ENCODE measurements around the gene JSRP1.
A peak's percentile ranks its signal among the peaks of the same experiment; 100 is the strongest.

The JSRP1 gene

DNA sequence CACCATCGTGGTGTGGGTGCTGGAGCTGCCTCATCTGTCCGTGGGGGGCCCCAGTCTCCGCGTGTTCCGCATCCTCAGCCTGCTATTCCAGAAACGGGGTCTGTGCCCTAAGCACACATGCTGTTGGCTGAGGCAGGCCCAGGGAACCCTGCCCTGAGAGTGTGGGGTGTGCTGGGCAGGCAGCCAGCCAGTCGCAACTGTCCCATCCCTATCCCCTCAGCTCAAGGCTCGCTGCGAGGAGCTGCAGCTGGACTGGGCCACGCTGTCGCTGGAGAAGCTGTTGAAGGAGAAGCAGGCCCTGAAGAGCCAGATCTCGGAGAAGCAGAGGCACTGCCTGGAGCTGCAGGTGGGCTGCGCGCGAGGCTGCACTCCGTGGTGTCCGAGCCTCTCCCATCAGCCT is 42.0 kb downstream of the JSRP1 start:
- DNase-seq, result no peak

DNA sequence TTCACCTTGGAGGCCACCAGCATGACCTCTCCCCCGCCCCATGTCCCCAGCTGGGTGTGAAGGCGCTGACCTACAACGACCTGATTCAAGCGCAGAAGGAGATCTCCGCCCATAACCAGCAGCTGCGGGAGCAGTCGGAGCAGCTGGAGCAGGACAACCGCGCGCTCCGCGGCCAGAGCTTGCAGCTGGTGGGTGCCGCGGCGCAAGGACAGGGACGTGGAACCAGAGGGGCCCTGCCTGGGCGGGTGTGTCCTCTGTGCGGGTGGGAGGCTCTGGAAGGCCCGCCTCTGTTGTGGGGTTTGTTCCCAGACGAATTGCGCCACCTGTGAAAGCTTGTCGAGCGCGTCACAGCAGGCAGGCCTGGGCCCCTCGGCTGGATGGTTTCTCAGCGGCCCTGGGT is 42.4 kb downstream of the JSRP1 start:
- no peak for DNase-seq

DNA sequence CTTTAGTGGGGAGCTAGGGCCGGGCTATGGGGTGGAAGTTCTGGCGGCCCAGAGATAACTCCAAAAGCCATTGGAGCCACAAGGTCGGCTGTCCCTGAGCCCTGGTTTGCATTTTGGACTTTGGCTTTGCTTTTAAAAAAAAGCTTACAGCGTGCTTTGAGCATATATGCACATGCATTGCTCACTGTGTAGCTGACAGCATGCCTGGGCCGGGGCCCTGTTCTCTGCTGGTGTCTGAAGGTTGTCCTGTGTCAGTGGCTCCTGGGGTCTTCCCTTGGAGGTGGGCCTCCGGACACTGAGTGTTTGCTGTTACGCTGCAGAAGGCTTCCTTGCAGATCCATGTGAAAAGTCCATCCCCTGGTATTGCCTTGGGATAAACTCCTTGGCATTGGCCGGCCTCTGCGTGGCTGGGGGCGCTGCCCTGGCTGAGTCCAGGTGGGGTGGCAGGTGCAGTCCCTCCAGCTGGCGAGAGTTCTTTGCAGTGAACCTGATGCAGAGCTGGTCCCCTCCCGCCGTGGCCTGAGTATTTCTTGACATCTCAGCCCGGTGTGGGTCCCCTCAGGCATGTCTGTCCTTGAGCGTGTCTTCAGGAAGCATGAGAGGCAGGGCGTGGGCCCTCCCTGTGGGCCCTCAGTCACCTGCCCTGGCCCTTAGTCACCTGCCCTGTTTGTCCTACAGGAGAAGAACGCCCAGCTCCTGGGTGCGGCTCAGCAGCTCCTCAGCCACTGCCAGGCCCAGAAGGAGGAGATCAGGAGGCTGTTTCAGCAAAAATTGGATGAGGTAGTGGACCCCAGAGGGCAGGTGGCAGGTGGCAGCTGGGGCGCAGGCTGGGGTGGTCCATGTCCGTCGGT is 43.1 kb downstream of the JSRP1 start:
- no peak for DNase-seq

DNA sequence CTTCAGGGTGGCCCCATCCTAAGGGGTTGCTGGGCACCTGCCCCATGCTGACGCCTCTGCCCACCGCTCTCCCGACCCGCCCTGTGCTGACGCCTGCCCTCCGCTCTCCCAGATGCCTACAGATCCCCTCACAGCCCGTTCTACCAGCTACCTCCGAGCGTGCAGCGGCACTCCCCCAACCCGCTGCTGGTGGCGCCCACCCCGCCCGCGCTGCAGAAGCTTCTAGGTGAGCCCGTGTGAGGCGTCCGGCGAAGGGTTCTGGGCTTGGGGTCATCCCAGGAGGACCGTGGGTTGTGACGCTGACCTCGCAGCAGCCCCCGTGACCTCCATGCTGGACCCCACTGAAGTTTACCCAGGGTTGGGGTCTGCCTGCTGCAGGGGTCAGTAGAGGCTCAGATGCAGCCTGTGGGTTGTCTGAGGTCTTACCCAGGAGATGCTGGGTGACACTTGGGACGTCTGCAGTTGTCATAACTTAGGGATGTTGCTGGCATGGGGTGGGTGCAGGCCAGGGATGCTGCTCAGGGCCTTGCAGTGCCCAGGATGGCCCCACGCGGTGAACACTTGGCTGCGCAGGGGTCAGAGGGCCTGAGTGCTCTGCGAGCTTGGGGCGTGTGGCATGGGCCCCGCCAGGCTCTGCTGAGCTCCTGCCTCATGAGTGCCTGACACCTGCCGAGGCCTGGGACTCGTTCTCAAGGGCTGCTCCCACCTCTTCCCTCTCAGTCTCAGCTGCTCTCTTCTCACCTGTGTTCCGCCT is 45.1 kb downstream of the JSRP1 start:
- DNase-seq, result no peak

DNA sequence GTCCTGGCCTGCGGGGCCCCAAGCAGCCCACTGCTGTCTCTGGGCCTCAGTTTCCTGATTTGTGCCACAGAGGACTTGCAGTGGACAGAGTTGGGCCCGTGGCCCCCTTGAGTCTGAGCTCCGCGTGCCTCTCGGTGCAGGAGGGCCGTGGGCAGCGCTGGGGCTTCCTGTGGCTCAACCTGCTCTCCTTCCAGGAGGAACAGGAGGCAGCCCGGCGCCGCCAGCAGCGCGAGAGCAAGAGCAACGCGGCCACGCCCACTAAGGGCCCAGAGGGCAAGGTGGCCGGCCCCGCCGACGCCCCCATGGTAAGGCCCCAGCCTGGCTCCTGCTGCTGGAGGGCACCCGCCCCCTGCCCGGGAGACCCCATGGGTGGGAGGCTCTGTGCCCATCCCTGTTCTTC is 46.0 kb downstream of the JSRP1 start:
- DNase-seq, result no peak

DNA sequence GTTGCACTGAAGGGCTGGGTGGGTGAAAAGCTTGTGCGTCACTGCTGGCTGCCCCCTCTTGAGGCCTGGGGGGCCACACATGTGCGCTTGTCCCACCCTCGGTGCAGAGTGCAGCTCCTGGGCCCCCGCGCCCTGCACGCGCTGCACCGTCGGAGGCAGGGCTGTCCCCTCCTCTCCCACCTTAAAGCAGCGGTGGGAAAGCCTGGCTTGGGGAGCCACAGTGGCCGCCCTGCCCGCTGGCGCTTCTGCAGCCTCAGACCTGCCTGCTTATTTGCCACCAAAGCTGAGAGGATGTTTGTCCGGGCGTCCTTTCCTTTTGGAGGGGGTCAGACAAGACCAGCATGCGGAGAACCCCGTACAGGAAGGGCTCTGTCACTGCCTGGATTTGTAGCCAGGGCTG is 46.8 kb downstream of the JSRP1 start:
- DNase-seq, result no peak

DNA sequence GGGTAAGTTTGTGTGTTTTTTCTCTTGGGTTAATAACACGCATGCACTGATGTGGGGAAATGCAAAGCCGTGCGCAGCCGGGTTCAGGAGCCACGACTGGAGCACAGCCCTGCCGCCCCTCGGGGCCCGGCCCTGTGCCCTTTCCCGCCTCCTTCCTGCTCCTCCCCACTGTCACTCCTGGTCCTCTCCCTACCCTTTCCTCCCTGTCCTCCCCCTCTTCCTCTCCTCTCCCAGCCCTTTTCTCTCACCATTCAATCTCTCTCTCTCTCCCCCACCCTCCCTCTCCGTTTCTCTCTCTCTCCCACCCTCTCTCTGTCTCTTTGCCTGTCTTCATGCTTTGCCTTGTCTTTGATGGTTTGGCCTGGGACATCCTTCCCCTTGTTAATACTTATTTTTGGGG is 47.2 kb downstream of the JSRP1 start:
- DNase-seq, result no peak

DNA sequence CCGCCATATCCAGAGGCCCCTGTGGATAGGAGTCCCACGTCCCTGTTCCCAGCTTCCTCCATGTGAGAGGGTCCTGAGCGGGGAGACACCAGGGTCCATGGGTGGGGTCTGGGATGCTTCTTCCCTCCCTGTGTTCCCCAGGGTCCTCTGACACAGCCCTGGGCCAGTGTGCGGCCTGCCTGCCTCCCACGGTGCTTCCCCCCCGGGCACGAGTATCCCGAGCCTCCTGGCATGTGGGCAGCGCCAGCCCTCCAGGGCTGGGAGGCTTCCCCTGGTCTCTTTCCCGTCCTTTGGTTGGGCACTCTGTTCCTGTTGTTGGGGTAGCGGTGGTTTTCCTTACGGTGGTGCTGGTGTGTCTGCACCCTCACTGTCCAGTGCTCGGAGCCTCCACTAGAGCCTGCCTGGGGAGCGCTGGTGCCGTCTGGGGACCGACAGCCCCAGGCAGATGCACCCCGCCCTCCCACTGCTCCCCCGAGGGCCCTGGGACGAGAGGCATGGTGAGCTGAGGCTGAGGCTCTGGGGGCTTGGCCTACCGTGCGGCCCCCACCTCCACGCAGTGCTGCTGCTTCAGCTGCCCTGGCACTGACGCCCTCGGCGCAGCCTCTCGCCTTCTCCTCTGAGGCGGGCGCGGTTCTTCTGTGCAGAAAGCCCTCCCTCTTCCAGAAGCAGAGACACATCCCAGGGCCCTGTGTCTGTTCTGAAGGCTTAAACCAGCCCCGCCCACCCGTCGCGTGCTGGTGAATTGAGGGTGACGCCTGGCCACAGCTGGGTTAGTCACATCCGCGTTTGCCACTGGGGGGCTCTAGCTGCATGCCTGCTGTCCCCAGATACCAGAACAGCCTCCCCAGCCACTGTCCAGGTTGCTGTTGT is 48.0 kb downstream of the JSRP1 start:
- peak; percentile 76 for DNase-seq

DNA sequence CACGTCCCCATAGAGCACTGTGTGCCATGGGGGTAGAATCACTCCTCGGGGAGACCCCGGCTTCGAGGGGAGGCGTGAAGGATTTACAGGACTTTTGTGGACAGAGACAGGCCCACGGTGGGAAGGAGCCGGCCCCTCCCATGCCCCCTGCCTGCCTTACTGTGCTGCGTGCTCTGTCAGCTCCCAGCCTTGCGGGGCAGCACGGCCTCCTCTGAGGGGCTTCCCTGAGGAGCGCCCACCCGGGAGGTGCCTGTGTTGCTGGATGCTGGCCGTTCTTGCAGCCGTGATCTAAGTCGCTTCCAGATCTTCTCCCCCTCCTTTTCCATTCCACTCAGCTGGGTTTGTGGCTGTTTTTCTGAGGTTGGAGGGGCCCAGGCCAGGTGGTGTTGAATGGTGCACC is 49.2 kb downstream of the JSRP1 start:
- DNase-seq, result no peak

DNA sequence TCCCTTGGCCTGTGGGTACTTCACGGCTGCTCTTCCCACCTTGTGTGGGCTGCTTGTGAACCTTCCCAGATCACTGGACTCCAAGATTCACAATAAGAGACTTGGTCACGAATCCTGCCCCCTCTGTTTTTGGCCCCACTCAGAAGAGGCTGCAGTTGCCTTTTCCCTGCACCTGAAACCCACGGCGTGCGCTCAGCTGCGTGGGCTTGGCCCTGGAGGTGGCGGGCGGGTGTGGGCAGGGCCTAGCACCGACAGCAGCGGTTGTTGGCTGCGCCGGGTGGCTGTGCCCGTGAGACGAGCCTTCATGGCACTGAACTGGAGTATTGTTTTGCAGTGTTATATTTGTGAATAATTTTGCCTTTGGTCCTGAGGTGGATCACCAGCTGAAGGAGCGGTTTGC is 53.9 kb downstream of the JSRP1 start:
- DNase-seq, result no peak
